PC-9 (cell line): ENCODE data around the gene COL27A1.

Experiments used
- CTCF ChIP-seq: fragments of 200-600 bp; sonication (generic); conservative IDR thresholded peaks from 2 replicates; pipeline ENCODE4 v1.6.1; 2017; ENCODE audit warnings: mixed run types, antibody characterized with exemption, mild to moderate bottlenecking, moderate library complexity
- EZH2 ChIP-seq: fragments of 200-600 bp; sonication (generic); IDR thresholded peaks from 2 replicates; pipeline ENCODE4 v1.8.0; 2017; ENCODE audit warnings: antibody characterized with exemption, low read depth

GRCh38 chr9:114342755-114343440 is 187.6 kb downstream of the COL27A1 start:
- TF ChIP-seq CTCF, result no peak
- TF ChIP-seq EZH2, result no peak
